Astrocyte of the cerebellum (primary cell): Measurements from ENCODE around the gene UROD.
"Not testable (repeated sequence)": the region's sequence is repeated elsewhere in the genome, so short reads cannot be mapped to it uniquely, and the experiment has no call there.

ENCODE experiments used
- DNase-seq: peaks from one replicate; pipeline ENCODE4 v3.0.0-alpha.2; 2011; ENCODE audit warnings: low read depth
- H3K4me3 ChIP-seq: 2 replicates; pipeline ENCODE4 v1.5.1; 2011; ENCODE audit warnings: mild to moderate bottlenecking, low read depth, low read length, moderate library complexity
- CTCF ChIP-seq: IDR thresholded peaks from 2 replicates; pipeline ENCODE4 v1.5.1; 2012; ENCODE audit warnings: low read length, low read depth, moderate library complexity, mild to moderate bottlenecking; ENCODE audit errors: missing control alignments
- in situ Hi-C: cut with HindIII; loops from 2 replicates; pipeline ENCODE4 v1.10.0; 2017; ENCODE audit warnings: low sequenced_read_pairs

Gene UROD

DNA sequence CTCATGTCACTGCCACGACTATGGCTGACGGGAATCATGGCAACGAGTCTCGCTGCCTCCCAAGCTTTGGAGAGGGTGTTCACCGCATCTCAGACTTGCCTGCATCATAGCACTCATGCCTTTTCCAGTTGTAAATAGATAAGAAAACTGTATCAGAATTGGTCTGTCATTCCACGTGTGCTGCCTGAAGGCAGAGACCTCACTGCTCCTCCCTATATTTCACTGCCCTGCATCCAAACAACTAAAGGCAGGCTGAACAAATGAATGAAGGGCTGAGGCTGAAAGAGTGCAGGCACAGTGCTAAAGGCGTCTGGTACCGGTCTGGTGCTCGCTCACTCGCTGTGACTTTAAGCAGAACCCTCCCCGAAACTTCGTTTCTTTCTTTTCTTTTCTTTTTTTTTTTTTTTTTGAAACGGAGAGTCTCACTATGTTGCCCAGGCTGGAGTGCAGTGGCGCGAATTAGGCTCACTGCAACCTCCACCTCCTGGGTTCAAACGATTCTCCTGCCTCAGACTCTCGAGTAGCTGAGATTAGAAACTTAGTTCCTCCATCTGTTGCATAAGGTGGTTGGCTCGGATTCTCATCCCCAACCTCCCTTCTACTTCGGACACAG is 26.2 kb upstream of the UROD start:
- TF ChIP-seq CTCF = no peak
- in situ Hi-C loops = no loop called here
- H3K4me3 ChIP-seq = peak overlapping the region; percentile 69
- DNase-seq = no peak

DNA sequence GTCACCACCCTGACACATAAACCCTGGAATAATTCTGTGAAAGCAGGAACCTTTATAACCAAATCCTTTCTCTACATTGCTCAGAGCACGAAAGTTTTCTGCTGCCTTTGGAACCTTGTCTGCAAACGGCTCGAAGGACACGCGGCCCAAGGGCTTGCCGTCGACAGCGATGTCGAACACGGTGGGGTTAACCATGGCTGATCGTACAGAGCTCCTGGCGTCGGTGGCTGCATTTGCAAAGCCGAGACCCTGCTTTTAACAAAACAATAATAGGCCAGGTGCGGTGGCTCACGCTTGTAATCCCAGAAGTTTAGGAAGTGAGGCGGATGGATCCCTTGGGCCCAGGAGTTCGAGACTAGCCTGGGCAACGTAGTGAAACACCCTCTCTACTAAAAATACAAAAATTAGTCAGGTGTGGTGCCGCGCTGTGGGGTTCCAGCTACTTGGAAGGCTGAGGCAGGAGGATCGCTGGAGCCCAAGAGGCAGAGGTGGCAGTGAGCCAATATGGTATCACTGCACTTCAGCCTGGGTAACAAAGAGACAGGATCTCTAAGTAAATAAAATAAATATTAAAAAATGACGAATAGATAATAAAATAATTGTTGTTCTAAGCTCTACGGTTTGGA is 23.4 kb upstream of the UROD start:
- no peak for TF ChIP-seq CTCF

DNA sequence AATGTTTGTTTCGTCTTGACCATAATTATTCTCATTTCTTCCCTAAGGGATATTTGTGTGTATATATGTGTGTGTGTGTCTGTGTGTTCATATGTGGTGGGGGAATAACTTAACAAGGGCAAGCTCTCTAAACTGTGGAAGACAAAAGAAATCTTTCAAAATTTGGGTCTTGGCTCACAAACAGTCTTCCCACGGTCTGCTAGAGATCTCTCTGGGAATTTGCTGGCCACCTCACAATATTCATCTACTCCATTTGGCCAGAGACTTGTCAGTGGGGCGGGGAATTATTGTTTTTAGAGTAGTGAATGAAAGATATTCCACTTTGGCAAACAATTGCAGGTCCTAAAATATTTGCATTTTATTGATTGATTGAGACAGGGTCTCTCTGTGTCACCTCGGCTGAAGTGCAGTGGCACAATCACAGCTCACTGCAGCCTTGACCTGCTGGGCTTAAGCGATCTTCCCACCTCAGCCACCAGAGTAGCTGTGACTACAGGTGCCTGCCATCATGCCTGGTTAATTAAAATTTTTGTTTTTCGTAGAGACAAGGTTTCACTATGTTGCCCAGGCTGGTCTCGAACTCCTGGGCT is 17.6 kb upstream of the UROD start:
- no peak overlapping the region for H3K4me3 ChIP-seq
- in situ Hi-C loops = no loop called here
- TF ChIP-seq CTCF = no peak
- DNase-seq = no peak

More for the DNA sequence above, 23.4 kb upstream of the UROD start:
- in situ Hi-C loops = no loop called here
- no peak for DNase-seq
- no peak overlapping the region for H3K4me3 ChIP-seq

- H3K4me3 ChIP-seq = no peak overlapping the region
- DNase-seq = no peak
- TF ChIP-seq CTCF = no peak
- in situ Hi-C loops = no loop called here
Observed at GRCh38 chr1:44995467-44996238, 16.4 kb upstream of the UROD start.

- H3K4me3 ChIP-seq = no peak overlapping the region
- DNase-seq = no peak
- in situ Hi-C loops = no loop called here
- TF ChIP-seq CTCF = no peak
Observed at GRCh38 chr1:44999232-44999631, 12.8 kb upstream of the UROD start.

DNA sequence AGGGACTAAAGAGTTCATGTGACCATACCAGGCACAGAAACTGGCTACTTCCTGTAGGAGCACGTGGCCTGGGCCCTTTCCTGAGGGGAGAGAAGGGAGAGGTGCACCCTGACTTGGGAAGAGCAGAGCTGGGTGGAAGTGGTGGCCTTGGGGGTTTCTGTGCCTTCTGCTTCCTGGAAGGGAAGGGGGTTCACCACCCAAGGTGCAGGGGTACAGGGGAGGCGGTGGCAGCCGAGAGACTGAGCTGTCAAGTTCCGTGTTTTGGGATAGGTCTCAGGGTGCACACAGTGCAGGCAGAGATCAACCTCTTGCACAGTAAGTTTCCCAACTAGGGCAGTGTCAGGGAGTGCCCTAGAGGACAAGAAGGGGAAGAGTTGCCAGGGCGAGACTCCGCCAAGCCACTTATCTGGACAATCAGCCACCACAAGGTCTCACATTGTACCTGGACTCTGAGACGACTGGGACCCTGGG is 11.0 kb upstream of the UROD start:
- no peak for TF ChIP-seq CTCF
- in situ Hi-C loops = no loop called here
- DNase-seq = no peak

DNA sequence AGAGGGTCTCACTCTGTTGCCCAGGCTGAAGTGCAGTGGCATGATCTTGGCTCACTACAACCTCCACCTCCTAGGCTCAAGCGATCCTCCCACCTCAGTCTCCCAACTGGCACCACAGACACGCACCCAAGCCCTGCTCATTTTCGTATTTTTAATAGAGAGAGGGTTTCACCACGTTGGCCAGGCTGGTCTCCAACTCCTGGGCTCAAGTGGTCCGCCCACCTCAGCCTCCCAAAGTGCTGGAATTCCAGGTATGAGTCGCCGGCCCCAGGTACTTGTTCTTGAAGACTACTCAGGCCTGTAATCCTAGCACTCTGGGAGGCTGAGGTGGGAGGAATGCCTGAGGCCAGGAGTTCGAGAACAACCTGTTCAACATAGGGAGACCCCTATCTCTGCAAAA is 10.5 kb upstream of the UROD start:
- H3K4me3 ChIP-seq, DNase-seq, in situ Hi-C loops: not testable (repeated sequence)

More for the DNA sequence above, 11.0 kb upstream of the UROD start:
- no peak overlapping the region for H3K4me3 ChIP-seq
